ENCODE results near the gene DNASE1L1. TPM values are rescaled to one million over a fixed set of nuclear protein-coding genes. Genes with fewer than 3 reads are reported as not detected.

DNASE1L1 gene
- polyA plus RNA-seq, 1 donor from 2014 or later: 9.2 TPM

GRCh38 chrX:154412468-154412867, 3.4 kb upstream of the DNASE1L1 start:
- peak overlapping the region; percentile 67 for H3K27ac ChIP-seq (ENCODE audit: low read length)
- no peak overlapping the region for H2AFZ ChIP-seq (ENCODE audit: low read depth, low read length)
- H3F3A ChIP-seq (ENCODE audit: insufficient read depth, low read length, poor library complexity, severe bottlenecking): no peaks in the 10 kb centered on the region
- H3K36me3 ChIP-seq (ENCODE audit: insufficient read depth, low read length): no peaks in the 10 kb centered on the region
- H3K27me3 ChIP-seq (ENCODE audit: insufficient read depth, low read depth, low read length): no peaks in the 10 kb centered on the region
- H3K4me3 ChIP-seq (ENCODE audit: low read length): peak overlapping the region; percentile 77
- no peaks in the 10 kb centered on the region for H3K9me2 ChIP-seq (ENCODE audit: insufficient read depth, low read length)
- no peak for TF ChIP-seq EP300 (conservative IDR thresholded peaks at IDR 0.05; ENCODE audit: poor library complexity, severe bottlenecking)
- TF ChIP-seq, protein P1, sequence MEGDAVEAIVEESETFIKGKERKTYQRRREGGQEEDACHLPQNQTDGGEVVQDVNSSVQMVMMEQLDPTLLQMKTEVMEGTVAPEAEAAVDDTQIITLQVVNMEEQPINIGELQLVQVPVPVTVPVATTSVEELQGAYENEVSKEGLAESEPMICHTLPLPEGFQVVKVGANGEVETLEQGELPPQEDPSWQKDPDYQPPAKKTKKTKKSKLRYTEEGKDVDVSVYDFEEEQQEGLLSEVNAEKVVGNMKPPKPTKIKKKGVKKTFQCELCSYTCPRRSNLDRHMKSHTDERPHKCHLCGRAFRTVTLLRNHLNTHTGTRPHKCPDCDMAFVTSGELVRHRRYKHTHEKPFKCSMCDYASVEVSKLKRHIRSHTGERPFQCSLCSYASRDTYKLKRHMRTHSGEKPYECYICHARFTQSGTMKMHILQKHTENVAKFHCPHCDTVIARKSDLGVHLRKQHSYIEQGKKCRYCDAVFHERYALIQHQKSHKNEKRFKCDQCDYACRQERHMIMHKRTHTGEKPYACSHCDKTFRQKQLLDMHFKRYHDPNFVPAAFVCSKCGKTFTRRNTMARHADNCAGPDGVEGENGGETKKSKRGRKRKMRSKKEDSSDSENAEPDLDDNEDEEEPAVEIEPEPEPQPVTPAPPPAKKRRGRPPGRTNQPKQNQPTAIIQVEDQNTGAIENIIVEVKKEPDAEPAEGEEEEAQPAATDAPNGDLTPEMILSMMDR (IDR thresholded peaks at IDR 0.05; ENCODE audit: poor library complexity, severe bottlenecking): no peak
- TF ChIP-seq POLR2AphosphoS5 (IDR thresholded peaks at IDR 0.05): no peak
- TF ChIP-seq RAD21 (conservative IDR thresholded peaks at IDR 0.05): no peak
- TF ChIP-seq TAF1 (IDR thresholded peaks at IDR 0.05; ENCODE audit: low read depth): no peak
- TF ChIP-seq, protein P2, sequence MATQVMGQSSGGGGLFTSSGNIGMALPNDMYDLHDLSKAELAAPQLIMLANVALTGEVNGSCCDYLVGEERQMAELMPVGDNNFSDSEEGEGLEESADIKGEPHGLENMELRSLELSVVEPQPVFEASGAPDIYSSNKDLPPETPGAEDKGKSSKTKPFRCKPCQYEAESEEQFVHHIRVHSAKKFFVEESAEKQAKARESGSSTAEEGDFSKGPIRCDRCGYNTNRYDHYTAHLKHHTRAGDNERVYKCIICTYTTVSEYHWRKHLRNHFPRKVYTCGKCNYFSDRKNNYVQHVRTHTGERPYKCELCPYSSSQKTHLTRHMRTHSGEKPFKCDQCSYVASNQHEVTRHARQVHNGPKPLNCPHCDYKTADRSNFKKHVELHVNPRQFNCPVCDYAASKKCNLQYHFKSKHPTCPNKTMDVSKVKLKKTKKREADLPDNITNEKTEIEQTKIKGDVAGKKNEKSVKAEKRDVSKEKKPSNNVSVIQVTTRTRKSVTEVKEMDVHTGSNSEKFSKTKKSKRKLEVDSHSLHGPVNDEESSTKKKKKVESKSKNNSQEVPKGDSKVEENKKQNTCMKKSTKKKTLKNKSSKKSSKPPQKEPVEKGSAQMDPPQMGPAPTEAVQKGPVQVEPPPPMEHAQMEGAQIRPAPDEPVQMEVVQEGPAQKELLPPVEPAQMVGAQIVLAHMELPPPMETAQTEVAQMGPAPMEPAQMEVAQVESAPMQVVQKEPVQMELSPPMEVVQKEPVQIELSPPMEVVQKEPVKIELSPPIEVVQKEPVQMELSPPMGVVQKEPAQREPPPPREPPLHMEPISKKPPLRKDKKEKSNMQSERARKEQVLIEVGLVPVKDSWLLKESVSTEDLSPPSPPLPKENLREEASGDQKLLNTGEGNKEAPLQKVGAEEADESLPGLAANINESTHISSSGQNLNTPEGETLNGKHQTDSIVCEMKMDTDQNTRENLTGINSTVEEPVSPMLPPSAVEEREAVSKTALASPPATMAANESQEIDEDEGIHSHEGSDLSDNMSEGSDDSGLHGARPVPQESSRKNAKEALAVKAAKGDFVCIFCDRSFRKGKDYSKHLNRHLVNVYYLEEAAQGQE (IDR thresholded peaks at IDR 0.05; ENCODE audit: borderline replicate concordance): no peak
- no peak for TF ChIP-seq MXI1 (conservative IDR thresholded peaks at IDR 0.05; ENCODE audit: poor library complexity, severe bottlenecking)
- TF ChIP-seq SMC3 (conservative IDR thresholded peaks at IDR 0.05; ENCODE audit: poor library complexity): no peak
- TF ChIP-seq EZH2 (IDR thresholded peaks at IDR 0.05; ENCODE audit: borderline replicate concordance, insufficient read depth, low read length, poor library complexity, severe bottlenecking): no peak
- no peaks in the 10 kb centered on the region for H4K20me1 ChIP-seq (ENCODE audit: insufficient read depth)
- H3K79me2 ChIP-seq (replicated peaks; ENCODE audit: insufficient read depth, low read length): no peaks in the 10 kb centered on the region
- peak overlapping the region; percentile 39 for H3K4me2 ChIP-seq (ENCODE audit: low read length)
- no peaks in the 10 kb centered on the region for H3K9me3 ChIP-seq (ENCODE audit: low read length)
- H3K9ac ChIP-seq (ENCODE audit: low read length): peak overlapping the region; percentile 80

- Histone ChIP-seq H3K9ac (ENCODE audit: low read length) (peak overlapping the region; percentile 80), H3K79me2 (replicated peaks; ENCODE audit: insufficient read depth, low read length) (no peaks in the 10 kb centered on the region), H3K36me3 (ENCODE audit: insufficient read depth, low read length) (no peaks in the 10 kb centered on the region), H3K27ac (ENCODE audit: low read length) (peak overlapping the region; percentile 67), H3K27me3 (ENCODE audit: insufficient read depth, low read depth, low read length) (no peaks in the 10 kb centered on the region), H3K4me2 (ENCODE audit: low read length) (peak overlapping the region; percentile 39), H3K9me3 (ENCODE audit: low read length) (no peaks in the 10 kb centered on the region), H3F3A (ENCODE audit: insufficient read depth, low read length, poor library complexity, severe bottlenecking) (no peaks in the 10 kb centered on the region), H2AFZ (ENCODE audit: low read depth, low read length) (no peak overlapping the region), H4K20me1 (ENCODE audit: insufficient read depth) (no peaks in the 10 kb centered on the region), H3K4me3 (ENCODE audit: low read length) (peak overlapping the region; percentile 77), H3K9me2 (ENCODE audit: insufficient read depth, low read length) (no peaks in the 10 kb centered on the region)
- TF ChIP-seq EZH2 (IDR thresholded peaks at IDR 0.05; ENCODE audit: borderline replicate concordance, insufficient read depth, low read length, poor library complexity, severe bottlenecking) (no peak), SMC3 (conservative IDR thresholded peaks at IDR 0.05; ENCODE audit: poor library complexity) (no peak), POLR2AphosphoS5 (IDR thresholded peaks at IDR 0.05) (peak; percentile 73), EP300 (conservative IDR thresholded peaks at IDR 0.05; ENCODE audit: poor library complexity, severe bottlenecking) (no peak), RAD21 (conservative IDR thresholded peaks at IDR 0.05) (no peak)
- TF ChIP-seq, protein P2 (IDR thresholded peaks at IDR 0.05; ENCODE audit: borderline replicate concordance): no peak
Observed at GRCh38 chrX:154411981-154412340, 2.9 kb upstream of the DNASE1L1 start.

All from neural cell (in vitro differentiated cells).